Neural progenitor cell (in vitro differentiated cells): ENCODE measurements around the gene COTL1.

Experiments used
- EZH2phosphoT487 ChIP-seq: fragments of 200-600 bp; sonication (generic); IDR thresholded peaks from 2 replicates; pipeline ENCODE4 v1.6.1; 2017; ENCODE audit warnings: antibody characterized with exemption
- TF ChIP-seq, protein P1 (sequence below): fragments of 200-600 bp; sonication (generic); IDR thresholded peaks from 2 replicates; pipeline ENCODE4 v1.5.1; 2017; ENCODE audit warnings: antibody characterized with exemption, mild to moderate bottlenecking

DNA sequence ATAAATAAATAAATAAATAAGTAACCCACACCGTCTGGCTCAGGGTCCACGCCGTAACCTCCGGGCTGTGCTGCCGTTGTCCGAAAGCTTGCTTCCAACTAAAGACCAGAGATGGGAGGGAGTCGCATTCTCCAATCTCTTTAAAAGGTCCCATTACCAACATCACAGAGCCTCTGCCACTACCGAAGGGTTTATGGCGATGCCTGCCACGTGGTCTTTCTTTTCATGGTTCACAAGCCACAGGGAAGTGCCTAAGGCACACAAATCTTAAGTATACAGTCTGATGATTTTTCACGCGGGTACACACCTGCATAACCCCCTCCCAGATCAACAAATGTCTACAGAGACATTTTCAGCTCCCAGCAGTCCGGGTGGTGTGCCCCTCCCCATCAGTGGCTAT is 1.4 kb downstream of the COTL1 start:
- TF ChIP-seq, protein P1, sequence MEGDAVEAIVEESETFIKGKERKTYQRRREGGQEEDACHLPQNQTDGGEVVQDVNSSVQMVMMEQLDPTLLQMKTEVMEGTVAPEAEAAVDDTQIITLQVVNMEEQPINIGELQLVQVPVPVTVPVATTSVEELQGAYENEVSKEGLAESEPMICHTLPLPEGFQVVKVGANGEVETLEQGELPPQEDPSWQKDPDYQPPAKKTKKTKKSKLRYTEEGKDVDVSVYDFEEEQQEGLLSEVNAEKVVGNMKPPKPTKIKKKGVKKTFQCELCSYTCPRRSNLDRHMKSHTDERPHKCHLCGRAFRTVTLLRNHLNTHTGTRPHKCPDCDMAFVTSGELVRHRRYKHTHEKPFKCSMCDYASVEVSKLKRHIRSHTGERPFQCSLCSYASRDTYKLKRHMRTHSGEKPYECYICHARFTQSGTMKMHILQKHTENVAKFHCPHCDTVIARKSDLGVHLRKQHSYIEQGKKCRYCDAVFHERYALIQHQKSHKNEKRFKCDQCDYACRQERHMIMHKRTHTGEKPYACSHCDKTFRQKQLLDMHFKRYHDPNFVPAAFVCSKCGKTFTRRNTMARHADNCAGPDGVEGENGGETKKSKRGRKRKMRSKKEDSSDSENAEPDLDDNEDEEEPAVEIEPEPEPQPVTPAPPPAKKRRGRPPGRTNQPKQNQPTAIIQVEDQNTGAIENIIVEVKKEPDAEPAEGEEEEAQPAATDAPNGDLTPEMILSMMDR, result no peak
- TF ChIP-seq EZH2phosphoT487, result no peak
